ENCODE results near the gene PAX8.
"Not testable (repeated sequence)": the region's sequence is repeated elsewhere in the genome, so short reads cannot be mapped to it uniquely, and the experiment has no call there.

PAX8 gene

GRCh38 chr2:113278742-113279139, at the start of gene PAX8:
Gene PAX8 (minus strand): TSS chr2:113278921. CDS start chr2:113278394, 527 bp downstream.
- no peak for DNase-seq (ENCODE audit: low spot score)

GRCh38 chr2:113328043-113328442, 49.3 kb upstream of the PAX8 start:
- no peak for DNase-seq (ENCODE audit: low spot score)

- DNase-seq (ENCODE audit: low spot score), result not testable (repeated sequence)
Observed at GRCh38 chr2:113325161-113325731, 46.5 kb upstream of the PAX8 start.

DNA sequence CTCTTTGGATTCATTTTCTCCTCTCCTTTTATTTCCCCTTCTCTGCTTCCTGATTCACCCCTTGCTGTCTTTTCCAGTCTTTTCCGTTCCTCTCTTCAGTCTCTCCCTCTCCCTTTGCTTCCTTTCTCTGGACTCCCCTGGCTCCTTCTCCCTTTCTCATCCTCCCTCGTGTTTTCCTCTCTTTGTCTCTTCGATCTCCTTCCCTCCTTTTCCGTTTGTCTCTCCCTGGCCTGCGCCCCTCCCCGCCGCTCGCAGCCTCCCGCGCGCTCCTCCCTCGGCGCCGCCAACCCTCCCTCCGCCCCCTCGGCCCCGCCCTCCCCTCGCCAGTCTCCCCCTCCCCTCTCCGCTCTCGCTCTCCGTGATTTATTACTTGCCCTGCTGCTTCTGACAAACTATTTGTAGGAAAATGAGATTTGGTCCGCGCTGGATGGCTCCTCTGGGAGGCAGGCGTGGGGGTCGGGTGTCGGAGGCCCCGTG, 46.0 kb upstream of the PAX8 start:
- peak; percentile 61 for DNase-seq (ENCODE audit: low spot score)

DNA sequence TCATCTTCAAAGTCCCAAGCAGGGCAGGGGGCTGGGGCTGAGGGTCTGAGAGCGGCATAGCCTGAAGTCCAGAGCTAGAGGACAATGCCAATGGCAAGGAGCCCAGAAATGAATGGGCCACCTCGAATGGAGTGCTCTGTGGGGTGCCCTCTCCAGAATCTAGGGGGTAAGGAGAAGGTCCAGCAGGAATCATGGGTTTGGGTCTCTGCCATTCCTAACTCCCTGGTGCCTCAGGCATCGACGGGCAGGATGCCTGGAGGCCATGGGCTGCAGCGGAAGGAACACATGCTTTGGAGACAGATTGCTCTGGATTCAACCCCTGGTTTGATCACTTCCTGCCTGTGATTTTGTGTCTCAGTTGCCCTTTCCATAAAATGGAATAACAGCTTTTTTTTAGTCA, 44.4 kb upstream of the PAX8 start:
- not testable (repeated sequence) for DNase-seq (ENCODE audit: low spot score)

- DNase-seq (ENCODE audit: low spot score), result not testable (repeated sequence)
Observed at GRCh38 chr2:113320106-113320505, 41.4 kb upstream of the PAX8 start.

DNA sequence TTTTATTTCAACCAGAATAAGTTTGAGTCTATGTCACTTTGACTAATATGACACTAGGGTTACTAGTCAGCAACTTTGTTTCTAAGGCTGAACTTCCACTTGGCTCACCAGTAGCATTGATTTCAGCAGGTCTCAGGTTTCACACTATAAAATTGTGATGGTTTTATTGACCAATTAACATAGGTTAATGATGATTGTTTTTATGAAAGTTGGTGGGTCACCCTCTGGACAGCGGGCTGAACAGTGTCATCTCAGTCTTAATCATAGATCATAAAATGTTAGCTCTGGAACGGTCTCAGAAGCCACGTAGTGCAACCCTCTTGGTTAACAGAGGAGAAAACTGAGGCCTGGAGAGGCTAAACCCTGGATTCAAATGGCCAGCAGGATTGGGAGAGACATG, 40.2 kb upstream of the PAX8 start:
- DNase-seq (ENCODE audit: low spot score), result not testable (repeated sequence)

- no peak for DNase-seq (ENCODE audit: low spot score)
Observed at GRCh38 chr2:113316085-113316484, 37.4 kb upstream of the PAX8 start.

DNA sequence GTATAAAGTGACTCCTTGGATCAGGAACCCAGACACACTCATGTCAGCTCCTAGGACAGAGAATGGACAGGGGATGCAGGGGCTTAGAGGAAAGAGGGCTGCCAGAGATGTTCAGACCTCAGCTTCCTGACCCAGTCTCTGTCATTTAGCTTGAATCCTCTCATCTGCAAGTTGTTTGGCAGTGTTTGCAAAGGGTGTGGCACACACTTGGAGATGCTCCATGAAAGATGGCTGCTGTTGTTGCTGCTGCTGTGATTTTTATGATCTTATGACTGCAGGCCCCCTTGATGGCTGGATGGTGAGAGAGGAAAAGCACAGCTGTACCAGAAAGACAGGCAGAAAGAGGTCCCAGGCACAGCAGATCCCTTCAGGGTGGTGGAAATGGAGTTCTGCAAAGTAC, 35.9 kb upstream of the PAX8 start:
- not testable (repeated sequence) for DNase-seq (ENCODE audit: low spot score)

- DNase-seq (ENCODE audit: low spot score), result not testable (repeated sequence)
Observed at GRCh38 chr2:113314176-113314575, 35.5 kb upstream of the PAX8 start.

DNA sequence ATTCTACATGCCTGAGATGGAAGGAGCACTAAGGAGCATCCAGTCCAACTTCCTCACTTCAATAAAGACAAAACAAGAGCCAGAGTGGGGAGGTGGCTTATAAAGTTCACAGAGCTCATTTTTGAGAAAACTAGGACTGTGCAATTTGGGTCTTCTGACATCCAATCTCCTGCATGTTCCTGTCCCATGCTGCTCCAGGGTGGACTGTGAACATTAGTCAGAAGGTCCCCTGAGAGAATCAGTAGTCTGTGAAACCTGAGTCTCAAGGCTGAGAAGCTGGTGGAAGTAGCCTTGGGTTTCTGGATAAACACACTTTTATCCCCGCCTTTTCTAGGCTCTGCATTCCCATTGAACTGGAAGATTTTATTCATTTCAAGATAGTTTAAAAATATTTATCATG, 33.1 kb upstream of the PAX8 start:
- not testable (repeated sequence) for DNase-seq (ENCODE audit: low spot score)

- peak; percentile 33 for DNase-seq (ENCODE audit: low spot score)
Observed at GRCh38 chr2:113311191-113311590, 32.5 kb upstream of the PAX8 start.

DNA sequence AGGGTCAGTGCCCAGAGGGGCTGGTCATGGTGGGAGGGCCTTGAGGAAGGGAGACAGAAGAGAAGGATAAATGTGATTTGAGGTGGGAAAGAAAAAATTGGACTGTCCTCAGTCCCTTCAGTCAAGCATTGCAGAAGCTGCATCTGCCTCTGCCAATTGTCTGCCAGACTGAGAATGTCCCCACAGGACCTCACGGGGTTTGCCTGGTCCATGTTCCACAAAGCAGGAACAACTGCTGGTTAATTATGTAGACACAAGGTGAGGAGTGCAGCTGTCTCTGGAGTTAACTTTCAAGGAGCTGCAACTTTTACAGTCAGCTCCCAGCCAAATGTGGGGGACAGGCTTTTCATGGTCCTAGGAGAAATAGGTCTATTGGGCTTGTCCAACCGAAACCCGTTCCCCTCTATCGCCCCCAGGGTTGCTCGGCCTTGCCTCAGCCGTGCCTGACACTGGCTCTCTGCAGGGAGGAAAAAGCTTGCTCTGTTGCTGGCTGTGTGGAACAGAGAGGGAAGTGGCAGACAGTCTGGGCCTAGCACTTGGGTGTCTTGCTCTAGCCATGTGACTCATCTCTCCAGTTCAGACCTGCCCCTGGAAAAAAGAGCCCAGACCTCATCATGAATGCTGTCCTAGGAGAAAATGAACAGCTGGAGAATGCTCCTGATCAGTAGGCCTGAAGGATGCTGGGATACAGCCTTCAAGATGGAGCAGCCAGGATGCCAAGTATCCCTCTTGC, 31.1 kb upstream of the PAX8 start:
- DNase-seq (ENCODE audit: low spot score), result no peak

- not testable (repeated sequence) for DNase-seq (ENCODE audit: low spot score)
Observed at GRCh38 chr2:113308784-113309183, 30.1 kb upstream of the PAX8 start.

GRCh38 chr2:113306207-113306606, 27.5 kb upstream of the PAX8 start:
- DNase-seq (ENCODE audit: low spot score), result not testable (repeated sequence)

DNA sequence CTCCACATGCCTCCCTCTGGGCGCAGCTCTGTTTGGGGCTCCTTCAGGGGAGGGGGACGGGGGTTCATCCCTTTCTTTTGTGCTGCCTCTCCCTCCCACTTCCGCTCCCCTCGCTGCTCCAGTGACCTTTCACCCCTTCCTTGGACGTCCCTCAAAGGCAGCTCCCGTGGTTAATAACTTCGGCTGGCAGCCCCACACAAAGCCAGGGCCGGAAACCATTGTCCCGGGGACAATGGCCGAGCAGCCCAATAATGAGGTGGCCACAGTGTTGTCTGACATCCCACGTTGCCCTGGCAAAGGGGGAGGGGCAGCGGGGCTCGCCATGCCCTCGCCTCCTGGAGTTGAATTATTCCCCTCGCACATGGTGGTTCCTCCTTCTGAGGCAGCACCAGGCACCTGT, 27.0 kb upstream of the PAX8 start:
- DNase-seq (ENCODE audit: low spot score), result not testable (repeated sequence)

- no peak for DNase-seq (ENCODE audit: low spot score)
Observed at GRCh38 chr2:113305146-113305545, 26.4 kb upstream of the PAX8 start.

GRCh38 chr2:113304702-113305101, 26.0 kb upstream of the PAX8 start:
- no peak for DNase-seq (ENCODE audit: low spot score)

DNA sequence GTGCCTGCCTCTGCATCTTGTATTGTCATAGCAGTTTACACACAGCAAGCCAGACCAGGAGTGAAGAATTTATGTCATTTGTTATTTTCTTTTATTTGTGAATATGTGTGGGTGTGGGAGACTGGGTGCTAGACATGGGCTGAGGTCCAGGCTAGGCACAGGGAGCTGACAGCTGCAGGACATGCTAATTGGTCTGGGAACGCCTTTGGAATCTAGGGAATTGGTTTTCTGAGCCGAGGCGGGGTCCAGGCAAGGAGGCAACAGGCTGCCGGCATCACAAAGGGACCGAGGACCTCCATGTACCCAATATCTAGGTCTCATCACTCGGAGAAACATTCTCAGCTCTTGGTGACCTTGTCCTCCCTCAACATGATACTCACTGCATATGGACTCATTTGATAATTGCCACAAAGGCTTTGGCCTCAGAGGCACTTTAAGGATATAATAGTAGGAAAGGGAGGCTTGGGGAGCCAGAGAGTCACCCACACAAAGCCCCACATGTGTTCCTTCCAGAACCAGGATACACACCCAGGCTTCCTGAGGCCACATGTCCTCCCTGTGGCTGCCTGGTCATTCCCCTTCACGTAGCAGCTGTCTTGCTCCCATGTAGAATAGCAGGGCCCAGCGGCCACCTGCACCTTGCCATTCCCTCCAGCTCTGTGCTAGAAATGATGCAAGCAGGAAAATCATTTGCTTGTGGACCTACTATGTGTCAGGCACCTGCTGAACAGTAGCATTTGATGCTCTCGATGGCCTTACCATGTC, 23.7 kb upstream of the PAX8 start:
- DNase-seq (ENCODE audit: low spot score), result not testable (repeated sequence)

- DNase-seq (ENCODE audit: low spot score), result no peak
Observed at GRCh38 chr2:113300281-113300680, 21.6 kb upstream of the PAX8 start.

DNA sequence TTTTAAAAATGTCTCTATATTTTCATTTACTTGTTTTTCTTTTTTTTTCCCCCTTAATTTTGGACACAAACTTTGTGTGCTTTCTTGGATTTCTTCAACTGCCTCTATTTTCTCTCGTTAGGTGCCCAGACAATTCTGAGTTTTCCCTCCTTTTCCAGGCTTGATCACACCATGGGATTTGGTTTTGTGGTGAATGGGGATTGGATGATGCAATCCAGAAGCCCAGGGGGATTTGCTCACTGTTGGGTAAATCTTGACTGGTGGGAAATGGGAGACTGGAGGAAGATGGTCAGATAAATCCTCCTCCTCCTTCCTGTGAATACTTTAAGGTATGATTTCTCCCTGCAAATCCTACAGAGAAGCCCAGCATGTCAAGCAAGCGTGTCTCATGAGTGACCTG, 19.5 kb upstream of the PAX8 start:
- DNase-seq (ENCODE audit: low spot score), result no peak

- peak; percentile 54 for DNase-seq (ENCODE audit: low spot score)
Observed at GRCh38 chr2:113297590-113297989, 18.9 kb upstream of the PAX8 start.

GRCh38 chr2:113291191-113291590, 12.5 kb upstream of the PAX8 start:
- no peak for DNase-seq (ENCODE audit: low spot score)

All from NAMALWA (cell line).